Measurements from ENCODE around the gene VAV2.

VAV2 gene

DNA sequence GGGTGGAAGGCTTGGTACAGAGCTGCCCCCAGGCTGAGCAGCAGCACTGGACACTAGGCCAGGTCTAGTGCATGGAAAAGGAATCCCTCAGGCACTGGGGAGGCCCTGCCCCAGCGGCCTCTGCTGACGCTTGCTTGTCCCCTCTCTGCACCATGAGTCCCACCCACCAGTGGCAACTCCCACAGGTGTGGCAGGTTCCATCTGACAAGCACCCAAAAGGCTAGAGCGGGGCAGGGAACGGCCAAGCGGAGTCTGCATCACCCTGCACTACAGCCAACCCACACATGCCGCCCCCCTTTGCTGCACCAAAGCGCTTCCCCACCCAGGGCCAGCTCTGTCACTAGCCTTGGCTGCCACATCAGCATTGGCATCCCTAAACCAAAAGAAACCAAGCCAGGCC, 138.8 kb downstream of the VAV2 start:
- Mint-ChIP-seq H3K27me3 (no peaks in the 10 kb centered on the region), H3K4me3 (no peak overlapping the region), H3K27ac (no peak overlapping the region), H3K4me1 (ENCODE audit: low read depth) (no peaks in the 10 kb centered on the region), H3K9me3 (no peaks in the 10 kb centered on the region), H3K36me3 (ENCODE audit: low read depth) (no peaks in the 10 kb centered on the region)
- DNase-seq = no peak

DNA sequence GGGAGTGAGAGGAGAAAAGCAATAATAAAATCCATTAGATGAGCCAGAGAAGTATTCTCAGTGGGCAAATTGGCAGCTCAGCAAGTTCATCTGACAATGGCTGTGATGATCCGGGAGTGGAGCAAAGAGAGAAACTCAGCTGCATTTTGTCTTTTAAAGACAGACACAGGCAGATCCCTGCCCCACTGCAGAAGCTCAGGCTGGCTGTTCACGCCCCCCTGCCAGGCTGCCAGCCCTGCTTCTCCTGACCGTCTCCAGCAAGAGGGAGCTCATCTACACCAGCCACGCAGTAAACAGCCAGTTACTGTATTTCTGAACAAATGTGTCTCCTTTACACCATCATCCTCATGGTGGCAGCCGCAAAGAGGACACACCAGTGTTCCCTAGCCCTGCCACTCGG, 139.7 kb downstream of the VAV2 start:
- Mint-ChIP-seq H3K4me1 (ENCODE audit: low read depth) (no peaks in the 10 kb centered on the region), H3K4me3 (no peak overlapping the region), H3K27me3 (no peaks in the 10 kb centered on the region), H3K9me3 (no peaks in the 10 kb centered on the region), H3K36me3 (ENCODE audit: low read depth) (no peaks in the 10 kb centered on the region), H3K27ac (no peak overlapping the region)
- no peak for DNase-seq

DNA sequence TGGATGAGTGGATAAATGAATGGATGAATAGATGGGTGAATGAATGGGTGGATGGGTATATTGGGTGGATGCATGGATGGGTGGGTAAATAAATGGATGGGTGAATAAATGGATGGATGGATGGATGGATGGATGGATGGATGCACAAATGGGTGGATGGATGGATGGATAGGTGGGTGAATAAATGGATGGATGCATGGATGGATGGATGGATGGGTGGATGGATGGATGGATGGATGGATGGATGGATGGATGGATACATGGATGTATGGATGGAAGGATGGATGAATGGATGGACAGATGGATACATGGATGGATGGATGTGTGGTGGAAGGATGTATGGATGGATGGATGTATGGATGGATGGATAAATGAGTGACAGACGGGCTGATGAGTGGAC, 140.4 kb downstream of the VAV2 start:
- H3K27ac Mint-ChIP-seq = no peak overlapping the region
- no peaks in the 10 kb centered on the region for H3K36me3 Mint-ChIP-seq (ENCODE audit: low read depth)
- no peak for DNase-seq
- H3K27me3 Mint-ChIP-seq = no peaks in the 10 kb centered on the region
- H3K9me3 Mint-ChIP-seq = no peaks in the 10 kb centered on the region
- no peak overlapping the region for H3K4me3 Mint-ChIP-seq
- H3K4me1 Mint-ChIP-seq (ENCODE audit: low read depth) = no peaks in the 10 kb centered on the region

DNA sequence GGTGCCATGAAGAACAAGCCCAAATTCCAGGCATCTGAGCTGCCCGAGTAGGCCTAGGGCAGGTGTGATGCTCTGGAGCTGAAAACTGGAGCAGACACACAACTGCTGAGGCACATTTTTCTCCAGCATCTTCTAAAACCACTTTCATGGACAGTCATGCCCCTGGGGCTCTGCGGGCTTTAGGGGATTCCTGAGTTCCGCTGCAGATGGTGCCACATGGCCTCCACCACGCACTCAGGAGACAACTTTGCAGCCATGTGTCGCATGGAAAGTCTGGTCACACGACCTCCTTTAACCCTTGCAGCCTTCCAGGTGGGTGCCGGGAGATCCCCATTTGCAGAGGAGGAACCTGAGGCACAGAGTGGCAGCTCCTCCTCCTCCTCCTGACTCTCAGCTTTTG, 141.2 kb downstream of the VAV2 start:
- Mint-ChIP-seq H3K4me1 (ENCODE audit: low read depth) (no peaks in the 10 kb centered on the region), H3K9me3 (no peaks in the 10 kb centered on the region), H3K4me3 (no peak overlapping the region), H3K36me3 (ENCODE audit: low read depth) (no peaks in the 10 kb centered on the region), H3K27me3 (no peaks in the 10 kb centered on the region), H3K27ac (no peak overlapping the region)
- no peak for DNase-seq

DNA sequence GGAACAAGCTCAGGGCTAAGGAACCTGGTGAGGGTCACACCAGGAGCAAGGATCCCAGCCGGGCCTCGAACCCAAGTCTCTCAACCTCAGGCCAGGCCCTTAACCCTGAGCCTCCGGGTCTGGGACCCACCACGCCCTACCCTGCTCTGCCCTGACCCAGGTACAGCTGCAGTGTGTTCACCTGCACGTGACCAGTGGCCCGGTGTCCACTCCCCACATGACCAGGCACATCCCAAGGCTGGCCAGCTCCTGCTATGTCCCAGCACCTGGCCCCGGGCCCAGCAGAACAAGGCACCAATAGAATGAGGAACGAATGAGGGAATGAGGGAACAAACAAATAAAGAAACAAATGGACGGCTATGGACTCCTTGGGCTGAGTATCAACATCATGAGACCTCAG, 142.0 kb downstream of the VAV2 start:
- Mint-ChIP-seq H3K9me3 (no peaks in the 10 kb centered on the region), H3K27me3 (no peaks in the 10 kb centered on the region), H3K36me3 (ENCODE audit: low read depth) (no peaks in the 10 kb centered on the region), H3K4me3 (no peak overlapping the region), H3K27ac (no peak overlapping the region), H3K4me1 (ENCODE audit: low read depth) (no peaks in the 10 kb centered on the region)
- no peak for DNase-seq

DNA sequence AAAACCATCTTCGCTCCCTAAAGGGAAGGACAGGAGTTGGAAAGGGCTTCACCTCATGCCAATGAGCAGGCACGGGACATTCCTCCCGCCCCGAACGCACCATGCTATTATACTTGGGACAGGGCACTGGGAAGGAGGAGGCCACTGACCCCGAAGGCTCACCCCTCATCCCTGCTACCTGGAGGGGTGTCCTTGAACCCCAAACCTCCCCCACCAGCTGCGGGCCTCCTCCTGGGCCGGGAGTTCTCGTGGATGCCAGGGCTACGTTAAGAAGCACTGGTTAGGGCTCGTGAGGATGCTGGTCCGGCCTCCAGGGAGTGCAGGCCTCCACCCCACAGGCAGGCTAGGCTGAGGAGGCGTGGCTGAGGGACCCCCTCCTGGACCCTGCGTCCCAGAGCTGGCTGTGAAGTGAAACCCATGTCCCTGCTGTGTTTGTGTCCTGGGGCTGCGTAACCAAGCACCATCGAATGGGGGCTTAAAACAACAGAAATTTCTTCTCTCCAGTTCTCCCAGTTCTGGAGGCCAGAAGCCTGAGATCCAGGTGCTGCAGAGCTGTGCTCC, 142.9 kb downstream of the VAV2 start:
- H3K4me1 Mint-ChIP-seq (ENCODE audit: low read depth) = no peaks in the 10 kb centered on the region
- H3K27me3 Mint-ChIP-seq = no peaks in the 10 kb centered on the region
- no peak overlapping the region for H3K27ac Mint-ChIP-seq
- DNase-seq = no peak
- no peaks in the 10 kb centered on the region for H3K9me3 Mint-ChIP-seq
- no peaks in the 10 kb centered on the region for H3K36me3 Mint-ChIP-seq (ENCODE audit: low read depth)
- no peak overlapping the region for H3K4me3 Mint-ChIP-seq

DNA sequence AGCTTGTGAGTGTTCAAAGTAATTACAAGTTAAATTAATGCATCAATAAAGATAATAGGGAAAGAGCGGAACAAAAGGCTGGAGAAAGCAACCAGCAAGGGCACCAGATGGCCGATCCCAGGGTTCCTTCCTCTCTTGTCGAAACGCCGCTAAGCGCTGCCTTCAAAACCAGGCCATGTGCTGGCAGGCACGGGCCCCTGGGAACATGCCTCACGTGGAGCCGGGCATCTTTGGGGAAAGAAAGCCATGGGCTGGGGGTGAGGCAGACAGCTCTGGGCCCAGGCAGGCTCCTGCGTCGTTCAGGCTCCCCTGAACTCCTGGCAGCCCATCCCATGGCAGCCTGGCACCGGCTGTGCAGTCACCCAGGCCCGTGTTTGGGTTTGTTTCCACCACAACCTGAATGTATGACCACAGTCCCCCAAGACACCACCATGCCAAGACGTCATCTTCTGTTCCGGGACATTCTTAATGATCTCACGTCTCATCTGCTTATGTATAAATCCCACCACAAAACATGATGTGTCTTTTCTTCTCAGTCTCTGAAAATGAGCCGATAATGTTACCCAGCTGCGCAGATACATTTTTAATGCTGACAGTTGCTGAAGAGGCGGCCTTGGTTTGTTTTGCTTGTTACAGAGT, 143.5 kb downstream of the VAV2 start:
- H3K27ac Mint-ChIP-seq = no peak overlapping the region

DNA sequence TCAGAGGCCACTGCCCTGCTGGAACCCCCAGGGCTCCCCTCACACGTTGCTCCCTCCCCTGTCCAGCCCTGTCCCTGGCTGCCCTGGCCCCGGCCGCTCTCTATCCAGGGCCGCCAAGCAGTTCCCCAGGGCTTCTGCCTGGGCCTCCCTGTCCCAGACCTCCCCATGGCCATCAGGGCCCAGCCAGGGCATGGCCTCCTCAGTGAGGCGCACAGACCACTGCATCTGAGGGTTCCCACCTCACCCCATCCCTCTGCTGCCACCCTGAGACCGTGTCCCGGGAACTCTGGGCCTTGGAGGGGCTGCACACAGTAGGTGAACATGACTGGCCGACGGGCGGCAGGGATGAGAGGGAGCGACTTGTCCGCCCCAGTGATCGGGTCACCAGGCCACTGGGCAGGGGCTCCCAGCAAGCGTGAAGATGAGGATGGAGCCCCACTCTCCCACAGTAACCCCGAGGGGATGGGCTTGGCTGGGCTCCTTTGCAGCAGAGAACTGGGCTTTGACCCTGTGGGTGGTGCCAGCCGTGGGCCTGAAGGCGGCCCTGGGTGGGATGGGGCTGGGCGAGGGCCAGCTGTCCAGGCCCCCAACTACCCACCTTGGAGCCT, 145.5 kb downstream of the VAV2 start:
- peaks cover 6% of the 10 kb centered on the region for H3K27me3 Mint-ChIP-seq
- no peaks in the 10 kb centered on the region for H3K36me3 Mint-ChIP-seq (ENCODE audit: low read depth)
- no peak overlapping the region for H3K4me3 Mint-ChIP-seq
- no peaks in the 10 kb centered on the region for H3K9me3 Mint-ChIP-seq
- no peaks in the 10 kb centered on the region for H3K4me1 Mint-ChIP-seq (ENCODE audit: low read depth)
- no peak overlapping the region for H3K27ac Mint-ChIP-seq
- DNase-seq = no peak

More for the DNA sequence above, 143.5 kb downstream of the VAV2 start:
- H3K27me3 Mint-ChIP-seq = peaks cover 2% of the 10 kb centered on the region
- no peaks in the 10 kb centered on the region for H3K9me3 Mint-ChIP-seq
- H3K4me1 Mint-ChIP-seq (ENCODE audit: low read depth) = no peaks in the 10 kb centered on the region
- no peak for DNase-seq
- H3K36me3 Mint-ChIP-seq (ENCODE audit: low read depth) = no peaks in the 10 kb centered on the region
- H3K4me3 Mint-ChIP-seq = no peak overlapping the region

DNA sequence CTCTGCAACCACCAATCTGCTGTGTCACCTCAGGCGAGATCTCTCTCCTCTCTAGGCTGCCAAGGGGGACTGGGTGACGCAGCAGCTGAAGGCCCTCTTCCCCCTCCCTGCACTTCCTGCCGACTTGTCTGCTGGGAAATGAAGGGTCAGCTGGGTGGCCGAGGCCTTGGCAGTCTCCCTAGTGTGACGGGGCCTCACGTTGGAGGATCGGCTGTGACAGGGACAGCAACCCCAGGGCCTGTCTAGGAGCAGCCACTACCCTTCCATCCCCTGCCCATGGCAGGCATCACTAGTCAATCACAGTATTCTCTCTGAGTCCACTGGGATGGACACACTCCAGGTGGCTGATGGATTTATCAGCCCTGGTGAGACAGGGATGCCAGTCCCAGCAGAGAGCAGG, 146.7 kb downstream of the VAV2 start:
- H3K27ac Mint-ChIP-seq = no peak overlapping the region
- no peak overlapping the region for H3K4me3 Mint-ChIP-seq
- H3K9me3 Mint-ChIP-seq = no peaks in the 10 kb centered on the region

DNA sequence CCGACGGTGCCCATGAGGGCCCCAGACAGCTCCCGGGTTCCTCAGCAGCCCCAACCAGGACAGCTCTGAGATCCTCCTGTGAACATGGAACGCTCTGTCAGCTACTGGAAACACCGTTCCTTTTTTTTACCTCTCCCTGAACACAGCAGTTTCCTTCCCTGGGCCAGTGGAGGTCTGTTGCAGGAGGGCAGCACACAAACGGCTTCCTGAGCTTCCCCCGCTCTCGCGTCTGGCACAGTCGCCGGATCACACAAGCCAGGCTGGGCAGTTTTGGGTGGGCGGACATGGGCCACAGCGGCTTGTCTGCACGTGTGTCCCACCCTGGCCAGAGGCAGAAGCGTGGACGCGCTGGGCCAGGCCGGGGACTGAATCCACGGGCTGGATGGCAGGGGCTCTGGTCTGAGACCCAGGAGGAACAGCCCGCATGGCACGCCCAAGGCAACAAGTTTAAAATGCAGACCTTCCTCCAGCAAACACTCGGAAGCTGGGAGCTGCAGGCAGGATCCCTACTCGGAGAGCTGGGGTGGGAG, 147.2 kb downstream of the VAV2 start:
- no peak overlapping the region for H3K4me3 Mint-ChIP-seq
- H3K27ac Mint-ChIP-seq = no peak overlapping the region
- no peak for DNase-seq
- no peaks in the 10 kb centered on the region for H3K9me3 Mint-ChIP-seq
- no peaks in the 10 kb centered on the region for H3K36me3 Mint-ChIP-seq (ENCODE audit: low read depth)
- no peaks in the 10 kb centered on the region for H3K4me1 Mint-ChIP-seq (ENCODE audit: low read depth)
- peaks cover 6% of the 10 kb centered on the region for H3K27me3 Mint-ChIP-seq

More for the DNA sequence above, 146.7 kb downstream of the VAV2 start:
- peaks cover 6% of the 10 kb centered on the region for H3K27me3 Mint-ChIP-seq
- no peaks in the 10 kb centered on the region for H3K36me3 Mint-ChIP-seq (ENCODE audit: low read depth)
- DNase-seq = no peak
- no peaks in the 10 kb centered on the region for H3K4me1 Mint-ChIP-seq (ENCODE audit: low read depth)

DNA sequence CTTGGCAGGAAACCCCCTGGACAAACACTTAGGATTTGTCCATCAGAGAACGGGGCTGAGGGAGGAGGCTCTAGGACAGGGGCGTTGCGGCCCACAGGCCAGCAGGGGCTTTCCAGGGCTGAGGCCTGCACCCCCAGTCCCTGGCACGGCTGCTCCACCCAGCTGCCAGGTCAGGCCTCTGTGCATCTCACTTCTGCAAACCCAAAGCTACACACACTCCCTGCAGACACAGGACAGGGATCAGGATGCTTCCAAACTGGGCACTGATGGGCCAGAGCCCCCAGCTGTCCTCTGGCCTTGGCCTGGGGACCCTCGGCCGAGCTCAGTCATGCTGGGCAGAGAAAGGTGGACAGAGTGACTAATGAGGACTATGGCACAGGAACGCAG, 147.7 kb downstream of the VAV2 start:
- no peak for DNase-seq
- Mint-ChIP-seq H3K9me3 (no peaks in the 10 kb centered on the region), H3K4me3 (no peak overlapping the region), H3K36me3 (ENCODE audit: low read depth) (no peaks in the 10 kb centered on the region), H3K27me3 (peaks cover 6% of the 10 kb centered on the region), H3K4me1 (ENCODE audit: low read depth) (no peaks in the 10 kb centered on the region), H3K27ac (no peak overlapping the region)

DNA sequence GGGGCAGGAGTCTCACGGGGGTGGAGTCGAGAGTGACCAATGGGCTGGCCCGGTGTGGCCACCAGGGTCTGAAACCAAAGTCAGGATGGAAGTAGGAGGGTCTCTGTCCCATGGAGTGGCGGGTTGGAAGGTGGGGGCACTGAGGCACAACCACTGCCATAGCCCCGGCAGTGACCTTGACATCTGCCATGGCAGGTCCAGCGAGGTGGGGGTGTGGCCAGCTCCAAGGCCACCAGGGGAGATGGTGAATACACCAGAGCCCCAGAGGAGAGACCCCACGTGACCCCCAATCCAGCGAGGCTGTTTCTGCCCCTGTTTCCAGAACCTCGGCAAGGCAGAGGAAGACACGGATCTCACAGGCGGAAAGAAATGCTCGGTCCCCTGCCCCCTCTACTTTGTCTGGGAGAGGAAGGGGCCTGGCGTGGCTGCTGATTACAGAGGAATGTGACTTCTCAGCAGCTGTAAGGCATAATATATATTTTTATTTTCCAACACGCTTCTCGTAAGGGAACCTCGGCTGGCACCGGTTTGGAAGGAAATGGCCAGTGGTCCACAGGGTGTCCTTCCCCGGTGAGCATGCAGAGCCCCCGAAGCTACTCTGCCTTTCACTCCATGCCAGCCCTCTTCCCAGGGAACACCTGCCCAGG, 148.2 kb downstream of the VAV2 start:
- H3K27ac Mint-ChIP-seq = no peak overlapping the region

DNA sequence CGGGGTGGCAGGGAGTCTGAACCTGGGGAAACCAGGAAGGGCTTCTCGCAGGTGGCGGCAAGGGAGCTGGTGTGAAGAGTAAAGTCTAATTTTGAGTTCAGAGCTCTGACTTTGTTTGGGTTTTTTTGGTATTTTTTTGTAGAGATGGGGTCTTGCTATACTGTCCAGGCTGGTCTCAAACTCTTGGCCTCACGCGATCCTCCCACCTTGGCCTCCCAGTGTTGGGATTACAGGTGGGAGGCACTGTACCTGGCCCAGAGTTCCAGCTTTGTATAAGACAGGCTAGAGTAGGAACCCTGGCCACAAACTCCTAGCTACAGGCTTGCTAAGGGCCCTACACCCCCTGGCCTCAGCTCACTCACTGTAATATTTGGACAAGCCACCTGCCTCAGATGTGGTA, 148.9 kb downstream of the VAV2 start:
- no peak for DNase-seq
- Mint-ChIP-seq H3K27ac (no peak overlapping the region), H3K4me3 (no peak overlapping the region), H3K9me3 (no peaks in the 10 kb centered on the region), H3K4me1 (ENCODE audit: low read depth) (no peaks in the 10 kb centered on the region), H3K36me3 (ENCODE audit: low read depth) (no peaks in the 10 kb centered on the region), H3K27me3 (peaks cover 6% of the 10 kb centered on the region)

More for the DNA sequence above, 148.2 kb downstream of the VAV2 start:
- no peaks in the 10 kb centered on the region for H3K36me3 Mint-ChIP-seq (ENCODE audit: low read depth)
- no peaks in the 10 kb centered on the region for H3K9me3 Mint-ChIP-seq
- H3K4me1 Mint-ChIP-seq (ENCODE audit: low read depth) = no peaks in the 10 kb centered on the region
- DNase-seq = no peak
- peaks cover 6% of the 10 kb centered on the region for H3K27me3 Mint-ChIP-seq
- no peak overlapping the region for H3K4me3 Mint-ChIP-seq

DNA sequence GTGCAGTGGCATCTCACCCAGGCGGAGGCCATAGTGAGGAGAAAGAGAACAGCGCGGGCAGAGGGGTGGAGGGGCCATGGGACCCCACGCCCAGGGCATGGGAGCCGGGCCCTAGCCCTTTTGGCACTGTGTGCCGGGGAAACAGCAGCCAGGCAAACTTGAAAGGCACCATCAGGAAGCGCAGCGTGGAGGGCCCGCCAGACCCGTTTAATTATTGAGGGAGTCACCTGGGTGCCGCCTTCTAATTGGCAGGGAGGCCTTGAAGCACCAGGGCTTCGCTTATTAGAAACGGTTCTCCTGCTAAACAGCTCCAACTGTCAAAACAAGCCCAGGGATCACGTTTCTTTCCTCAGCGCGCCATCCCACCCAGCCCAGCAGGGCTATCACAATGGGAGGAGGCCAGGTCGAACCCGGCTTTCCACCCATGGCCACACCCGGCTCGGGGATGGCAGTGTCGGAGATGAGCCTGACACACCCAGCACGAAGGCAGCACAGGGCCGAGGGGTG, 149.3 kb downstream of the VAV2 start:
- Mint-ChIP-seq H3K27ac (no peak overlapping the region), H3K4me3 (no peak overlapping the region), H3K27me3 (peaks cover 6% of the 10 kb centered on the region), H3K36me3 (ENCODE audit: low read depth) (no peaks in the 10 kb centered on the region), H3K4me1 (ENCODE audit: low read depth) (no peaks in the 10 kb centered on the region), H3K9me3 (no peaks in the 10 kb centered on the region)
- DNase-seq = no peak

DNA sequence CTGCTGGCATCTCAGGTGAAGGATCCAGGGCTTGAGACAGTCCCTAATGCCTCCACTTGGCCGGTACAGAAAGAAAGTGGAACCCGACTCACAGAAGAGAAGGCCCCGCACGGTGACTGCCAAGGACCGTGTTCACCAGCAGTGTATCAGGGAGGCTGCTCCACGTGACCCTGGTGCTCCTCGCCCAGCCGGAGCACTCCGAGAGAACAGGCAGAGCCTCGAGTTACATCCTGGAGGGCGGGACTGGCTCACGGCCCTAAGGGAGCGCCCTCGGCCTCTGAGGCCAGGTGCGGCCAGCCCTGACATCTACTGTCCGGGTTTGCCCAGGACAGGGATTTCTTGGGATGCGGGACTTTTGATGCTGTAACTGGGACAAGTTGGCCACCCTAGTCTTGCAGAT, 149.9 kb downstream of the VAV2 start:
- Mint-ChIP-seq H3K27me3 (peaks cover 6% of the 10 kb centered on the region), H3K4me1 (ENCODE audit: low read depth) (no peaks in the 10 kb centered on the region), H3K4me3 (no peak overlapping the region), H3K9me3 (no peaks in the 10 kb centered on the region), H3K36me3 (ENCODE audit: low read depth) (no peaks in the 10 kb centered on the region), H3K27ac (no peak overlapping the region)
- no peak for DNase-seq

Measured in activated T-cell treated with anti-CD3 and anti-CD28 coated beads, Interleukin-2, amount 50 U/mL, for 24 hours (primary cell).